HEK293T (cell line): ENCODE measurements around the gene SARNP.

ENCODE experiments used
- CTCF ChIA-PET: fragments of 350-600 bp; formaldehyde crosslinking; extraction: SDS; loops from one replicate; lab custom pipeline; 2021; ENCODE audit warnings: antibody characterized with exemption, inconsistent platforms; lab: Yijun Ruan, JAX
- POLR2A ChIA-PET: fragments of 350-600 bp; formaldehyde crosslinking; extraction: SDS; loops from one replicate; lab custom pipeline; 2020; ENCODE audit warnings: antibody characterized with exemption, inconsistent platforms; lab: Yijun Ruan, JAX
- DNase-seq: peaks from one replicate; pipeline ENCODE4 v3.0.0; 2012; ENCODE audit warnings: mixed read lengths; ENCODE audit errors: extremely low spot score
- ARNT ChIP-seq: fragments of 450-650 bp; IDR thresholded peaks from 2 replicates; pipeline ENCODE4 v1.6.1; 2017; ENCODE audit warnings: mild to moderate bottlenecking
- BHLHE40 ChIP-seq: fragments of 450-650 bp; IDR thresholded peaks from 2 replicates; pipeline ENCODE4 v1.6.1; 2016; ENCODE audit warnings: mild to moderate bottlenecking, moderate library complexity, borderline replicate concordance
- CTBP1 ChIP-seq: fragments of 450-650 bp; IDR thresholded peaks from 2 replicates; pipeline ENCODE4 v1.6.1; 2016; ENCODE audit warnings: borderline replicate concordance
- ELF4 ChIP-seq: fragments of 450-650 bp; IDR thresholded peaks from 2 replicates; pipeline ENCODE4 v1.6.1; 2017; ENCODE audit warnings: antibody characterized with exemption
- FOXA1 ChIP-seq: fragments of 450-650 bp; IDR thresholded peaks from 2 replicates; pipeline ENCODE4 v1.6.1; 2016; ENCODE audit warnings: mild to moderate bottlenecking
- FOXK2 ChIP-seq: fragments of 450-650 bp; IDR thresholded peaks from 2 replicates; pipeline ENCODE4 v1.6.1; 2016; ENCODE audit warnings: mild to moderate bottlenecking
- FOXM1 ChIP-seq: fragments of 450-650 bp; IDR thresholded peaks from 2 replicates; pipeline ENCODE4 v1.6.1; 2017; ENCODE audit warnings: mild to moderate bottlenecking, borderline replicate concordance
- HDGF ChIP-seq: fragments of 450-650 bp; IDR thresholded peaks from 2 replicates; pipeline ENCODE4 v1.6.1; 2017; ENCODE audit warnings: antibody characterized with exemption, borderline replicate concordance
- L3MBTL2 ChIP-seq: fragments of 450-650 bp; conservative IDR thresholded peaks from 2 replicates; pipeline ENCODE4 v1.6.1; 2016; ENCODE audit warnings: mild to moderate bottlenecking
- LEF1 ChIP-seq: fragments of 450-650 bp; IDR thresholded peaks from 2 replicates; pipeline ENCODE4 v1.6.1; 2017; ENCODE audit warnings: mild to moderate bottlenecking, borderline replicate concordance
- NFRKB ChIP-seq: fragments of 450-650 bp; IDR thresholded peaks from 2 replicates; pipeline ENCODE4 v1.6.1; 2016; ENCODE audit warnings: mild to moderate bottlenecking, moderate library complexity
- PKNOX1 ChIP-seq: fragments of 450-650 bp; IDR thresholded peaks from 2 replicates; pipeline ENCODE4 v1.6.1; 2016
- SP1 ChIP-seq: fragments of 450-650 bp; IDR thresholded peaks from 2 replicates; pipeline ENCODE4 v1.6.1; 2017
- SUZ12 ChIP-seq: fragments of 450-650 bp; IDR thresholded peaks from 2 replicates; pipeline ENCODE4 v1.6.1; 2016; ENCODE audit warnings: mild to moderate bottlenecking
- TARDBP ChIP-seq: fragments of 450-650 bp; IDR thresholded peaks from 2 replicates; pipeline ENCODE4 v1.6.1; 2016
- ZNF384 ChIP-seq: fragments of 450-650 bp; IDR thresholded peaks from 2 replicates; pipeline ENCODE4 v1.6.1; 2016

SARNP gene

DNA sequence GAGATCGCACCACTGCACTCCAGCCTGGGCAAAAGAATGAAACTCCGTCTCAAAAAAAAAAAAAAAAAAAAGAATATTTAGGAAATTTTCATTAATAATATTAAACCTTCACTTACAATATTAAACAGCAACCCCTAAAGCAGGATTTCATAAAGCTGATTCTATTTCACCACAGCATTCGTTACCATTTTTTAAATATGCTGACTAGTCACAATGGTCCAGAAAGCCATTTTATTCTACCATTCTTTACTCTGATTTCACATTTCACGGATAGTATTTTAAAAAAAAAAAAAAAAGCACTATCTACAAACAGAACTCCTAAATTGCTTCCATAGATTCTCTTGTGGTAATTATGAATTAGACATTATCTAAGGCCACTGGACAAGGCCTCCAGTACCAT lies 27.6 kb downstream of the SARNP start:
- ChIA-PET POLR2A (no interaction called here), CTCF (interaction anchor here (0.7 kb wide), 1 partner anchor 163 kb away, joined by 3 read pairs; no protein-coding TSS in a partner anchor)
- no peak for TF ChIP-seq TARDBP
- no peak for TF ChIP-seq PKNOX1
- TF ChIP-seq ELF4: no peak
- TF ChIP-seq BHLHE40: no peak
- TF ChIP-seq LEF1: no peak
- no peak for TF ChIP-seq CTBP1
- no peak for TF ChIP-seq ARNT
- no peak for TF ChIP-seq NFRKB
- TF ChIP-seq SUZ12: no peak
- no peak for DNase-seq

DNA sequence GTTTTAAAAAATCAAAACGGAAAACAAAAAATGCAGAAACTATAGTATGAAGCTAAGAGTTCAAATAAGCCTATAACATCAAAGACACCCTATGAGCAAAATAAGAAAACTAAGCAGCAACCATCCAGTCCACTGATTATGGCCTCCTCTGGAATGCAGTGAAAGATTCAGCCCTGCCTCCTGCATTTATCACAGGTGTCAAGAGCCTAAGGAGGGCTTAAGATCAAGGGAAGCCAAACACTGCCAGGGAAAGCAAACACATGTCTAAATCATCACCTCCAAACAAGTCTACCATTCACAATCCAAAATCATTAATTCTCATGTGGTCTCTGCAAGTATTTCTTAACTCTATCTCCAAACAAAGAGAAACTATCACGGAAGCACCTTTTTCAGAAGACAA lies 28.4 kb downstream of the SARNP start:
- CTCF ChIA-PET: interaction anchor here (1.2 to 1.3 kb wide), 2 partner anchors 8 to 51 kb away, joined by 3 to 4 read pairs; no protein-coding TSS in a partner anchor

DNA sequence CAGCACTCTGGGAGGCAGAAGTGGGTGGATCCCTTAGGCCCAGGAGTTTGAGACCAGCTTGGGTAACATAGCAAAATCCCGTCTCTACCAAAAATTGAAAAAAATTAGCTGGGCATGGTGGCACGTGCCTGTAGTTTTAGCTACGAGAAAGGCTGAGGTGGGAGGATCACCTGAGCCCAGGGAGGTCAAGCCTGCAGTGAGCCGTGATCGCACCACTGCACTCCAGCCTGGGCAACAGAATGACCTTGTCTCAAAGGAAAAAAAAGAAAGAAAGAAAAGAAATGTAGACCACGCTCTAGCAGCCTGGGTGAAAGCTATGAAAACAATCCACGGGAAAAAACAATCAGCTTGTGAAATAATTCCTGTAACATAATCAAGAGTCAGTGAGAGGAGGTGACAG lies 29.0 kb downstream of the SARNP start:
- POLR2A ChIA-PET: no interaction called here
- CTCF ChIA-PET: interaction anchor here (1.2 to 1.3 kb wide), 2 partner anchors 9 to 50 kb away, joined by 3 to 4 read pairs; no protein-coding TSS in a partner anchor
- no peak for DNase-seq
- no peak for TF ChIP-seq TARDBP
- no peak for TF ChIP-seq HDGF
- no peak for TF ChIP-seq L3MBTL2
- TF ChIP-seq SUZ12: no peak
- TF ChIP-seq LEF1: no peak
- no peak for TF ChIP-seq NFRKB
- TF ChIP-seq PKNOX1: no peak
- TF ChIP-seq BHLHE40: no peak
- no peak for TF ChIP-seq ELF4
- no peak for TF ChIP-seq FOXK2
- TF ChIP-seq FOXA1: no peak
- no peak for TF ChIP-seq ZNF384
- TF ChIP-seq CTBP1: no peak
- TF ChIP-seq SP1: no peak
- no peak for TF ChIP-seq ARNT
- no peak for TF ChIP-seq FOXM1

More for the DNA sequence above, 28.4 kb downstream of the SARNP start:
- POLR2A ChIA-PET: no interaction called here
- TF ChIP-seq BHLHE40 (no peak), ELF4 (no peak), ARNT (no peak), FOXM1 (no peak), ZNF384 (no peak), PKNOX1 (no peak), LEF1 (no peak), NFRKB (no peak), SUZ12 (no peak), L3MBTL2 (no peak), SP1 (no peak), CTBP1 (no peak), TARDBP (no peak), FOXA1 (no peak), FOXK2 (no peak), HDGF (no peak)
- no peak for DNase-seq

DNA sequence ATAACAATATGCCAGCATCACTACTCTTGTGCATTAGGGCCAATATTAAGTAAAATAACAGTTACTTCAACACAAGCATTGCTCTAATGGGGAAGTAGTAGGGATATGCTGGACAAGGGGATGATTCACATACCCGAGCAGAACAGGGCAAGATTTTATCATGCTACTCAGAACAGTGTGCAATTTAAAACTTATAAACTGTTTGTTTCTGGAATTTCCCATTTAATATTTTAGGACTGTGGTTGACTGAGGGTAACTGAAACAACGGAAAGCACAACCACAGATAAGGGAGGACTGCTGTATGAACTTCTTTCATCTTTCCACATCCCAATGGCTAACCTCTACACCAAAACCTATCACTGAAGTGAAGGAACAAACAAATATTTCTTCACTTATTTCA lies 36.8 kb downstream of the SARNP start:
- ChIA-PET POLR2A (interaction anchor here (0.8 kb wide), 1 partner anchor 36 kb away, joined by 3 read pairs; no protein-coding TSS in a partner anchor), CTCF (no interaction called here)
- TF ChIP-seq FOXM1: no peak
- TF ChIP-seq SUZ12: no peak
- TF ChIP-seq PKNOX1: no peak
- TF ChIP-seq SP1: no peak
- no peak for TF ChIP-seq BHLHE40
- no peak for TF ChIP-seq TARDBP
- TF ChIP-seq HDGF: no peak
- no peak for DNase-seq

GRCh38 chr12:55777856-55778255 lies 39.7 kb downstream of the SARNP start:
- ChIA-PET POLR2A (no interaction called here), CTCF (no interaction called here)
- TF ChIP-seq FOXK2 (no peak), CTBP1 (no peak), ELF4 (no peak), TARDBP (no peak), HDGF (no peak), LEF1 (no peak), ZNF384 (no peak), FOXM1 (no peak), PKNOX1 (no peak), L3MBTL2 (no peak), FOXA1 (no peak), ARNT (no peak), NFRKB (no peak), BHLHE40 (no peak), SP1 (no peak)
- DNase-seq: no peak
